HEK293 (cell line): ENCODE data around the gene PARVA.

ENCODE experiments used
- CTCF ChIA-PET: fragments of 350-600 bp; formaldehyde crosslinking; extraction: SDS; loops from one replicate; lab custom pipeline; 2021; ENCODE audit warnings: antibody characterized with exemption; lab: Yijun Ruan, JAX
- POLR2A ChIA-PET: fragments of 300-600 bp; formaldehyde crosslinking; extraction: SDS; loops from one replicate; lab custom pipeline; 2020; ENCODE audit warnings: antibody characterized with exemption, inconsistent platforms; lab: Yijun Ruan, JAX
- H3K27ac ChIP-seq: fragments of 200-500 bp; sonication (Bioruptor generic); 2 replicates; pipeline ENCODE4 v1.5.1; 2014; ENCODE audit warnings: low read depth, low read length, control low read depth, inconsistent platforms; ENCODE audit errors: extremely low read depth
- H3K36me3 ChIP-seq, 2 experiments: fragments of 200-500 bp in 1 of 2; sonication (Bioruptor generic) in 1 of 2; 1 replicate in 1 of 2; 2 replicates in 1 of 2; pipeline ENCODE4 v1.5.1; 2014 to 2017; ENCODE audit warnings: inconsistent platforms in 2 of 2, low read length in 2 of 2; ENCODE audit not compliant: control insufficient read depth in 2 of 2, insufficient read depth in 1 of 2
- H3K4me1 ChIP-seq: fragments of 200-500 bp; sonication (Bioruptor generic); 2 replicates; pipeline ENCODE4 v1.5.1; 2014; ENCODE audit warnings: mild to moderate bottlenecking, low read length, inconsistent platforms; ENCODE audit not compliant: control insufficient read depth, insufficient read depth
- H3K4me3 ChIP-seq: 2 replicates; pipeline ENCODE4 v1.5.1; 2011; ENCODE audit warnings: low read depth, mild to moderate bottlenecking, control low read depth, low read length, moderate library complexity
- H3K9me3 ChIP-seq: fragments of 200-500 bp; sonication (Bioruptor generic); 2 replicates; pipeline ENCODE4 v1.5.1; 2014; ENCODE audit warnings: low read depth, low read length, inconsistent platforms; ENCODE audit not compliant: control insufficient read depth, insufficient read depth
- GFI1B ChIP-seq: fragments of 450-650 bp; formaldehyde crosslinking; IDR thresholded peaks from 2 replicates; pipeline ENCODE4 v1.5.1; 2016; ENCODE audit warnings: missing biosample characterization, missing genetic modification characterization
- GLIS1 ChIP-seq: fragments of 450-650 bp; formaldehyde crosslinking; IDR thresholded peaks from 2 replicates; pipeline ENCODE4 v1.5.1; 2016; ENCODE audit warnings: missing biosample characterization, missing genetic modification characterization
- GLIS2 ChIP-seq: fragments of 450-650 bp; formaldehyde crosslinking; IDR thresholded peaks from 2 replicates; pipeline ENCODE4 v1.5.1; 2016; ENCODE audit warnings: missing biosample characterization, missing genetic modification characterization
- HOXA7 ChIP-seq: sonication (generic); formaldehyde crosslinking; IDR thresholded peaks from 2 replicates; pipeline ENCODE4 v1.8.1; 2022; ENCODE audit warnings: missing genetic modification reagents, borderline replicate concordance
- HOXD13 ChIP-seq: sonication (generic); formaldehyde crosslinking; IDR thresholded peaks from 2 replicates; pipeline ENCODE4 v1.8.0; 2022; ENCODE audit warnings: missing genetic modification reagents, borderline replicate concordance
- KLF8 ChIP-seq: fragments of 450-650 bp; formaldehyde crosslinking; IDR thresholded peaks from 2 replicates; pipeline ENCODE4 v1.5.1; 2016; ENCODE audit warnings: missing biosample characterization, missing genetic modification characterization
- KLF9 ChIP-seq: fragments of 450-650 bp; formaldehyde crosslinking; IDR thresholded peaks from 2 replicates; pipeline ENCODE4 v1.5.1; 2016; ENCODE audit warnings: missing biosample characterization, missing genetic modification characterization, low read depth
- ZBTB48 ChIP-seq: fragments of 450-650 bp; formaldehyde crosslinking; IDR thresholded peaks from 2 replicates; pipeline ENCODE4 v1.5.1; 2016; ENCODE audit warnings: missing biosample characterization, missing genetic modification characterization
- ZFP41 ChIP-seq: fragments of 450-650 bp; formaldehyde crosslinking; IDR thresholded peaks from 2 replicates; pipeline ENCODE4 v1.5.1; 2016; ENCODE audit warnings: missing biosample characterization, missing genetic modification characterization, borderline replicate concordance
- ZNF157 ChIP-seq: fragments of 450-650 bp; formaldehyde crosslinking; IDR thresholded peaks from 2 replicates; pipeline ENCODE4 v1.5.1; 2016; ENCODE audit warnings: missing biosample characterization, missing genetic modification characterization
- ZNF311 ChIP-seq: fragments of 450-650 bp; formaldehyde crosslinking; IDR thresholded peaks from 2 replicates; pipeline ENCODE4 v1.5.1; 2017; ENCODE audit warnings: missing biosample characterization, missing genetic modification characterization, borderline replicate concordance
- ZNF350 ChIP-seq: fragments of 450-650 bp; formaldehyde crosslinking; IDR thresholded peaks from 2 replicates; pipeline ENCODE4 v1.5.0; 2017; ENCODE audit warnings: missing biosample characterization, mild to moderate bottlenecking, missing genetic modification characterization
- ZNF354C ChIP-seq: fragments of 450-650 bp; formaldehyde crosslinking; IDR thresholded peaks from 2 replicates; pipeline ENCODE4 v1.5.1; 2016; ENCODE audit warnings: missing biosample characterization, missing genetic modification characterization, low read depth, borderline replicate concordance
- ZNF404 ChIP-seq: fragments of 450-650 bp; formaldehyde crosslinking; IDR thresholded peaks from 2 replicates; pipeline ENCODE4 v1.5.1; 2017; ENCODE audit warnings: missing biosample characterization, missing genetic modification characterization
- ZNF514 ChIP-seq: fragments of 450-650 bp; formaldehyde crosslinking; IDR thresholded peaks from 2 replicates; pipeline ENCODE4 v1.5.1; 2016; ENCODE audit warnings: missing biosample characterization, missing genetic modification characterization
- ZNF521 ChIP-seq: fragments of 450-650 bp; formaldehyde crosslinking; IDR thresholded peaks from 2 replicates; pipeline ENCODE4 v1.5.1; 2017; ENCODE audit warnings: missing biosample characterization, mild to moderate bottlenecking, missing genetic modification characterization
- ZNF544 ChIP-seq: fragments of 450-650 bp; formaldehyde crosslinking; IDR thresholded peaks from 2 replicates; pipeline ENCODE4 v1.5.0; 2017; ENCODE audit warnings: missing biosample characterization, missing genetic modification characterization
- ZNF560 ChIP-seq: fragments of 450-650 bp; formaldehyde crosslinking; IDR thresholded peaks from 2 replicates; pipeline ENCODE4 v1.5.1; 2017; ENCODE audit warnings: missing biosample characterization, missing genetic modification characterization, borderline replicate concordance
- ZNF561 ChIP-seq: fragments of 450-650 bp; IDR thresholded peaks from 2 replicates; pipeline ENCODE4 v1.5.1; 2018; ENCODE audit warnings: missing biosample characterization, missing genetic modification characterization, borderline replicate concordance
- ZNF747 ChIP-seq: fragments of 450-650 bp; formaldehyde crosslinking; IDR thresholded peaks from 2 replicates; pipeline ENCODE4 v1.5.1; 2016; ENCODE audit warnings: missing biosample characterization, missing genetic modification characterization
- ZNF768 ChIP-seq: fragments of 450-650 bp; formaldehyde crosslinking; IDR thresholded peaks from 2 replicates; pipeline ENCODE4 v1.5.1; 2018; ENCODE audit warnings: missing biosample characterization, mild to moderate bottlenecking, missing genetic modification characterization
- ZNF776 ChIP-seq: fragments of 450-650 bp; formaldehyde crosslinking; IDR thresholded peaks from 2 replicates; pipeline ENCODE4 v1.5.0; 2017; ENCODE audit warnings: missing biosample characterization, missing genetic modification characterization, borderline replicate concordance
- ZSCAN16 ChIP-seq: fragments of 450-650 bp; formaldehyde crosslinking; IDR thresholded peaks from 2 replicates; pipeline ENCODE4 v1.5.1; 2016; ENCODE audit warnings: missing biosample characterization, missing genetic modification characterization
- TF ChIP-seq, protein P1 (sequence below): fragments of 450-650 bp; formaldehyde crosslinking; IDR thresholded peaks from 2 replicates; pipeline ENCODE4 v1.5.1; 2017; ENCODE audit warnings: missing biosample characterization, missing genetic modification characterization
- TF ChIP-seq, protein P2 (sequence below): fragments of 450-650 bp; formaldehyde crosslinking; IDR thresholded peaks from 2 replicates; pipeline ENCODE4 v1.5.1; 2016; ENCODE audit warnings: missing biosample characterization, missing genetic modification characterization
- TF ChIP-seq, protein P3 (sequence below): fragments of 450-650 bp; formaldehyde crosslinking; IDR thresholded peaks from 2 replicates; pipeline ENCODE4 v1.5.1; 2016; ENCODE audit warnings: missing biosample characterization, missing genetic modification characterization
- TF ChIP-seq, protein P4 (sequence below): fragments of 450-650 bp; formaldehyde crosslinking; IDR thresholded peaks from 2 replicates; pipeline ENCODE4 v1.5.0; 2017; ENCODE audit warnings: missing biosample characterization, missing genetic modification characterization, borderline replicate concordance
- TF ChIP-seq, protein P5 (sequence below): fragments of 450-650 bp; formaldehyde crosslinking; IDR thresholded peaks from 2 replicates; pipeline ENCODE4 v1.5.1; 2016; ENCODE audit warnings: missing biosample characterization, missing genetic modification characterization

PARVA gene

DNA sequence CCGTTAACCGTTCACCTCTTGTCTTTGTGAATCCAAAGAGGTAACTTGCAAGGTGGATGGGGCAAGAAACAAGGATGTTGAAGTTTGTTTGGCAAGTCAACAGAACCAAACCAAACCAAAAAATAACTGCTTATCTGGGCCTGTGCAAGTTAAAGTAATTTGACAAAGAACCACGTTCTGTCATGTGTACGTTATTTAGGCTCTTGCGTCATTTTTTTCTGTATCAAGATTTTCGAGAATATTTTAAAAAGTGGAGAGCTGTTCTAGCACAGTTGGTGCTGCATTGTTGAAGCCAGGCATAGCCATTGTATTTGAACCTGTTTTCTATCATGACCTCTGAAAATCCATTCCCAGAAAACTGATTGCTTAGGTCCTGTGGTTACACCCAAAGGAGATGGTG lies 55.1 kb downstream of the PARVA start:
- CTCF ChIA-PET: interaction anchor here (0.6 to 0.9 kb wide), 2 partner anchors 101 to 456 kb away, joined by 3 to 4 read pairs; no protein-coding TSS in a partner anchor
- no peaks in the 10 kb centered on the region for H3K9me3 ChIP-seq

DNA sequence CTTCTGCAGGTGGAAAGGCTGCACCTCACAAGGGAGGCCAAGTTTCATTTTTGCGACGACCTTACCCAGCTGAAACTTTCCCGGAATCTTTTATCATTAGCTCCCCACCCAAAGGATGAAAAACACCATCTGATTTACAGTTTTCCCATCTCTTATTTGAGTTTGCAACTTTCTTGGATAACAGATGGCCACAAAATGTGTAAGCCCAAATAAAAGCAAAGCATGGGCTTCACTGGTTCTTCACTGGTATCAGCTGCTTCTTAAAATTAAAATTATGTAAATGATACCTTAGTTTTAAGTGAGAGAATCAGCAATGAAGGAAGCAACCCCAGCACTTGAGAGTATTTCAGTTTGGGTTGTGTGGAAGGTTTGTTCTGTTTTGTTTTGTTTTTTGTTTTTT lies 55.8 kb downstream of the PARVA start:
- POLR2A ChIA-PET: no interaction called here
- Histone ChIP-seq H3K4me3 (no peak overlapping the region), H3K9me3 (no peaks in the 10 kb centered on the region), H3K27ac (no peak overlapping the region), H3K4me1 (no peaks in the 10 kb centered on the region), H3K36me3 (no peaks in the 10 kb centered on the region)
- CTCF ChIA-PET: interaction anchor here (0.6 kb wide), 1 partner anchor 455 kb away, joined by 4 read pairs; no protein-coding TSS in a partner anchor
- no peak for TF ChIP-seq ZNF404
- TF ChIP-seq HOXA7 (CRISPR knock-in tag): no peak
- no peak for TF ChIP-seq ZNF311 (tag by site-specific recombination)
- no peak for TF ChIP-seq KLF9 (tag by site-specific recombination)
- TF ChIP-seq ZNF354C (tag by site-specific recombination): no peak
- no peak for TF ChIP-seq ZNF521 (tag by site-specific recombination)
- TF ChIP-seq, protein P1, sequence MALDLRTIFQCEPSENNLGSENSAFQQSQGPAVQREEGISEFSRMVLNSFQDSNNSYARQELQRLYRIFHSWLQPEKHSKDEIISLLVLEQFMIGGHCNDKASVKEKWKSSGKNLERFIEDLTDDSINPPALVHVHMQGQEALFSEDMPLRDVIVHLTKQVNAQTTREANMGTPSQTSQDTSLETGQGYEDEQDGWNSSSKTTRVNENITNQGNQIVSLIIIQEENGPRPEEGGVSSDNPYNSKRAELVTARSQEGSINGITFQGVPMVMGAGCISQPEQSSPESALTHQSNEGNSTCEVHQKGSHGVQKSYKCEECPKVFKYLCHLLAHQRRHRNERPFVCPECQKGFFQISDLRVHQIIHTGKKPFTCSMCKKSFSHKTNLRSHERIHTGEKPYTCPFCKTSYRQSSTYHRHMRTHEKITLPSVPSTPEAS (tag by site-specific recombination): no peak
- TF ChIP-seq, protein P2, sequence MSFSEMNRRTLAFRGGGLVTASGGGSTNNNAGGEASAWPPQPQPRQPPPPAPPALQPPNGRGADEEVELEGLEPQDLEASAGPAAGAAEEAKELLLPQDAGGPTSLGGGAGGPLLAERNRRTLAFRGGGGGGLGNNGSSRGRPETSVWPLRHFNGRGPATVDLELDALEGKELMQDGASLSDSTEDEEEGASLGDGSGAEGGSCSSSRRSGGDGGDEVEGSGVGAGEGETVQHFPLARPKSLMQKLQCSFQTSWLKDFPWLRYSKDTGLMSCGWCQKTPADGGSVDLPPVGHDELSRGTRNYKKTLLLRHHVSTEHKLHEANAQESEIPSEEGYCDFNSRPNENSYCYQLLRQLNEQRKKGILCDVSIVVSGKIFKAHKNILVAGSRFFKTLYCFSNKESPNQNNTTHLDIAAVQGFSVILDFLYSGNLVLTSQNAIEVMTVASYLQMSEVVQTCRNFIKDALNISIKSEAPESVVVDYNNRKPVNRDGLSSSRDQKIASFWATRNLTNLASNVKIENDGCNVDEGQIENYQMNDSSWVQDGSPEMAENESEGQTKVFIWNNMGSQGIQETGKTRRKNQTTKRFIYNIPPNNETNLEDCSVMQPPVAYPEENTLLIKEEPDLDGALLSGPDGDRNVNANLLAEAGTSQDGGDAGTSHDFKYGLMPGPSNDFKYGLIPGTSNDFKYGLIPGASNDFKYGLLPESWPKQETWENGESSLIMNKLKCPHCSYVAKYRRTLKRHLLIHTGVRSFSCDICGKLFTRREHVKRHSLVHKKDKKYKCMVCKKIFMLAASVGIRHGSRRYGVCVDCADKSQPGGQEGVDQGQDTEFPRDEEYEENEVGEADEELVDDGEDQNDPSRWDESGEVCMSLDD (tag by site-specific recombination): no peak
- TF ChIP-seq ZNF747 (tag by site-specific recombination): no peak
- no peak for TF ChIP-seq ZSCAN16
- TF ChIP-seq GFI1B (tag by site-specific recombination): no peak
- TF ChIP-seq ZFP41 (tag by site-specific recombination): no peak
- TF ChIP-seq ZNF350 (tag by site-specific recombination): no peak
- TF ChIP-seq ZNF776 (tag by site-specific recombination): no peak
- no peak for TF ChIP-seq HOXD13 (CRISPR knock-in tag)
- TF ChIP-seq GLIS2 (tag by site-specific recombination): no peak

More for the DNA sequence above, 55.1 kb downstream of the PARVA start:
- Histone ChIP-seq H3K36me3 (no peaks in the 10 kb centered on the region), H3K4me1 (no peaks in the 10 kb centered on the region), H3K27ac (no peak overlapping the region), H3K4me3 (no peak overlapping the region)
- TF ChIP-seq ZNF514 (tag by site-specific recombination): no peak
- no peak for TF ChIP-seq ZNF544 (tag by site-specific recombination)
- TF ChIP-seq GLIS1: no peak
- TF ChIP-seq, protein P3, sequence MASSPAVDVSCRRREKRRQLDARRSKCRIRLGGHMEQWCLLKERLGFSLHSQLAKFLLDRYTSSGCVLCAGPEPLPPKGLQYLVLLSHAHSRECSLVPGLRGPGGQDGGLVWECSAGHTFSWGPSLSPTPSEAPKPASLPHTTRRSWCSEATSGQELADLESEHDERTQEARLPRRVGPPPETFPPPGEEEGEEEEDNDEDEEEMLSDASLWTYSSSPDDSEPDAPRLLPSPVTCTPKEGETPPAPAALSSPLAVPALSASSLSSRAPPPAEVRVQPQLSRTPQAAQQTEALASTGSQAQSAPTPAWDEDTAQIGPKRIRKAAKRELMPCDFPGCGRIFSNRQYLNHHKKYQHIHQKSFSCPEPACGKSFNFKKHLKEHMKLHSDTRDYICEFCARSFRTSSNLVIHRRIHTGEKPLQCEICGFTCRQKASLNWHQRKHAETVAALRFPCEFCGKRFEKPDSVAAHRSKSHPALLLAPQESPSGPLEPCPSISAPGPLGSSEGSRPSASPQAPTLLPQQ (tag by site-specific recombination): no peak
- TF ChIP-seq KLF8 (tag by site-specific recombination): no peak
- no peak for TF ChIP-seq ZNF157
- TF ChIP-seq ZBTB48 (tag by site-specific recombination): no peak
- no peak for TF ChIP-seq ZNF768 (tag by site-specific recombination)
- TF ChIP-seq, protein P4, sequence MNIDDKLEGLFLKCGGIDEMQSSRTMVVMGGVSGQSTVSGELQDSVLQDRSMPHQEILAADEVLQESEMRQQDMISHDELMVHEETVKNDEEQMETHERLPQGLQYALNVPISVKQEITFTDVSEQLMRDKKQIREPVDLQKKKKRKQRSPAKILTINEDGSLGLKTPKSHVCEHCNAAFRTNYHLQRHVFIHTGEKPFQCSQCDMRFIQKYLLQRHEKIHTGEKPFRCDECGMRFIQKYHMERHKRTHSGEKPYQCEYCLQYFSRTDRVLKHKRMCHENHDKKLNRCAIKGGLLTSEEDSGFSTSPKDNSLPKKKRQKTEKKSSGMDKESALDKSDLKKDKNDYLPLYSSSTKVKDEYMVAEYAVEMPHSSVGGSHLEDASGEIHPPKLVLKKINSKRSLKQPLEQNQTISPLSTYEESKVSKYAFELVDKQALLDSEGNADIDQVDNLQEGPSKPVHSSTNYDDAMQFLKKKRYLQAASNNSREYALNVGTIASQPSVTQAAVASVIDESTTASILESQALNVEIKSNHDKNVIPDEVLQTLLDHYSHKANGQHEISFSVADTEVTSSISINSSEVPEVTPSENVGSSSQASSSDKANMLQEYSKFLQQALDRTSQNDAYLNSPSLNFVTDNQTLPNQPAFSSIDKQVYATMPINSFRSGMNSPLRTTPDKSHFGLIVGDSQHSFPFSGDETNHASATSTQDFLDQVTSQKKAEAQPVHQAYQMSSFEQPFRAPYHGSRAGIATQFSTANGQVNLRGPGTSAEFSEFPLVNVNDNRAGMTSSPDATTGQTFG (tag by site-specific recombination): no peak
- no peak for TF ChIP-seq ZNF561 (tag by site-specific recombination)
- no peak for TF ChIP-seq ZNF560 (tag by site-specific recombination)
- TF ChIP-seq, protein P5, sequence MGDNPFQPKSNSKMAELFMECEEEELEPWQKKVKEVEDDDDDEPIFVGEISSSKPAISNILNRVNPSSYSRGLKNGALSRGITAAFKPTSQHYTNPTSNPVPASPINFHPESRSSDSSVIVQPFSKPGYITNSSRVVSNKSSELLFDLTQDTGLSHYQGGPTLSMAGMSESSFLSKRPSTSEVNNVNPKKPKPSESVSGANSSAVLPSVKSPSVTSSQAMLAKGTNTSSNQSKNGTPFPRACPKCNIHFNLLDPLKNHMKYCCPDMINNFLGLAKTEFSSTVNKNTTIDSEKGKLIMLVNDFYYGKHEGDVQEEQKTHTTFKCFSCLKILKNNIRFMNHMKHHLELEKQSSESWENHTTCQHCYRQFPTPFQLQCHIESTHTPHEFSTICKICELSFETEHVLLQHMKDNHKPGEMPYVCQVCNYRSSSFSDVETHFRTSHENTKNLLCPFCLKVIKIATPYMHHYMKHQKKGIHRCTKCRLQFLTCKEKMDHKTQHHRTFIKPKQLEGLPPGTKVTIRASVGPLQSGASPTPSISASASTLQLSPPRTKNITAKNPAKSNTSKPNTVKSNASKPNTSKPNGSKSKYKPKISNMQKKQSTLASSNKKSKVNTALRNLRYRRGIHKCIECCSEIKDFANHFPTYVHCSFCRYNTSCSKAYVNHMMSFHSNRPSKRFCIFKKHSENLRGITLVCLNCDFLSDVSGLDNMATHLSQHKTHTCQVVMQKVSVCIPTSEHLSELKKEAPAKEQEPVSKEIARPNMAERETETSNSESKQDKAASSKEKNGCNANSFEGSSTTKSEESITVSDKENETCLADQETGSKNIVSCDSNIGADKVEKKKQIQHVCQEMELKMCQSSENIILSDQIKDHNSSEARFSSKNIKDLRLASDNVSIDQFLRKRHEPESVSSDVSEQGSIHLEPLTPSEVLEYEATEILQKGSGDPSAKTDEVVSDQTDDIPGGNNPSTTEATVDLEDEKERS: no peak
- POLR2A ChIA-PET: no interaction called here
